Parathyroid adenoma (tissue), 2 donors: ENCODE measurements around the gene HTRA1.

ENCODE experiments used
- H2AFZ ChIP-seq: fragments of 300-600 bp; sonication (generic); one replicate; pipeline ENCODE4 v1.7.0; 2017; ENCODE audit warnings: antibody characterized with exemption, mild to moderate bottlenecking
- H3K27ac ChIP-seq: fragments of 300-600 bp; sonication (generic); one replicate; pipeline ENCODE4 v1.7.0; 2017
- H3K27me3 ChIP-seq: fragments of 300-600 bp; sonication (generic); one replicate; pipeline ENCODE4 v1.7.0; 2017; ENCODE audit warnings: low read length; ENCODE audit not compliant: control insufficient read depth, insufficient read depth
- H3K36me3 ChIP-seq: fragments of 300-600 bp; sonication (generic); one replicate; pipeline ENCODE4 v1.7.0; 2017; ENCODE audit warnings: low read length; ENCODE audit not compliant: control insufficient read depth, insufficient read depth
- H3K4me1 ChIP-seq: fragments of 300-600 bp; sonication (generic); one replicate; pipeline ENCODE4 v1.7.0; 2017; ENCODE audit warnings: control low read depth
- H3K4me2 ChIP-seq: fragments of 300-600 bp; sonication (generic); one replicate; pipeline ENCODE4 v1.7.0; 2017; ENCODE audit warnings: low read length
- H3K4me3 ChIP-seq: fragments of 300-600 bp; sonication (generic); one replicate; pipeline ENCODE4 v1.7.0; 2017; ENCODE audit warnings: low read depth, low read length
- H3K79me2 ChIP-seq: fragments of 300-600 bp; sonication (generic); one replicate; pipeline ENCODE4 v1.7.0; 2017; ENCODE audit warnings: control low read depth
- H3K9ac ChIP-seq: fragments of 300-600 bp; sonication (generic); one replicate; pipeline ENCODE4 v1.7.0; 2017; ENCODE audit warnings: mild to moderate bottlenecking
- H3K9me3 ChIP-seq: fragments of 300-600 bp; sonication (generic); one replicate; pipeline ENCODE4 v1.7.0; 2017; ENCODE audit warnings: low read length; ENCODE audit not compliant: control insufficient read depth
- CTCF ChIP-seq: fragments of 300-600 bp; sonication (generic); IDR thresholded peaks from one replicate; pipeline ENCODE4 v1.7.0; 2017; ENCODE audit warnings: antibody characterized with exemption, mild to moderate bottlenecking
- donor health status: primary hyperparathyroidism.

The HTRA1 gene

GRCh38 chr10:122464586-122464985, 3.2 kb downstream of the HTRA1 start:
- no peak for TF ChIP-seq CTCF
- no peaks in the 10 kb centered on the region for H3K36me3 ChIP-seq
- no peak overlapping the region for H3K27ac ChIP-seq
- H3K4me1 ChIP-seq = no peaks in the 10 kb centered on the region
- no peaks in the 10 kb centered on the region for H3K9me3 ChIP-seq
- peaks cover 3% of the 10 kb centered on the region for H3K79me2 ChIP-seq
- H3K4me3 ChIP-seq = no peak overlapping the region
- no peak overlapping the region for H3K9ac ChIP-seq
- no peak overlapping the region for H2AFZ ChIP-seq
- no peak overlapping the region for H3K4me2 ChIP-seq
- no peaks in the 10 kb centered on the region for H3K27me3 ChIP-seq

- peaks cover 3% of the 10 kb centered on the region for H3K79me2 ChIP-seq
- no peak for TF ChIP-seq CTCF
- no peaks in the 10 kb centered on the region for H3K9me3 ChIP-seq
- no peak overlapping the region for H3K4me2 ChIP-seq
- no peak overlapping the region for H3K27ac ChIP-seq
- H3K9ac ChIP-seq = no peak overlapping the region
- no peaks in the 10 kb centered on the region for H3K27me3 ChIP-seq
- H3K4me3 ChIP-seq = no peak overlapping the region
- no peaks in the 10 kb centered on the region for H3K36me3 ChIP-seq
- no peaks in the 10 kb centered on the region for H3K4me1 ChIP-seq
- H2AFZ ChIP-seq = no peak overlapping the region
Measured at GRCh38 chr10:122465401-122466040, 4.2 kb downstream of the HTRA1 start.

- TF ChIP-seq CTCF = no peak
- Histone ChIP-seq H3K4me2 (no peak overlapping the region), H3K27ac (no peak overlapping the region), H2AFZ (no peak overlapping the region), H3K36me3 (no peaks in the 10 kb centered on the region), H3K9me3 (no peaks in the 10 kb centered on the region), H3K4me1 (no peaks in the 10 kb centered on the region), H3K4me3 (no peak overlapping the region), H3K27me3 (no peaks in the 10 kb centered on the region), H3K79me2 (peaks cover 7% of the 10 kb centered on the region), H3K9ac (no peak overlapping the region)
Measured at GRCh38 chr10:122466951-122467381, 5.6 kb downstream of the HTRA1 start.

- Histone ChIP-seq H3K9me3 (no peaks in the 10 kb centered on the region), H3K4me3 (no peak overlapping the region), H3K36me3 (no peaks in the 10 kb centered on the region), H3K9ac (no peak overlapping the region), H3K79me2 (peaks cover 7% of the 10 kb centered on the region), H3K27me3 (no peaks in the 10 kb centered on the region), H3K27ac (no peak overlapping the region), H3K4me1 (no peaks in the 10 kb centered on the region), H3K4me2 (no peak overlapping the region), H2AFZ (no peak overlapping the region)
- TF ChIP-seq CTCF = no peak
Measured at GRCh38 chr10:122467701-122468100, 6.3 kb downstream of the HTRA1 start.

GRCh38 chr10:122468307-122468925, 7.1 kb downstream of the HTRA1 start:
- Histone ChIP-seq H2AFZ (no peak overlapping the region), H3K9me3 (no peaks in the 10 kb centered on the region), H3K36me3 (no peaks in the 10 kb centered on the region), H3K4me3 (no peak overlapping the region), H3K4me1 (no peaks in the 10 kb centered on the region), H3K79me2 (peaks cover 7% of the 10 kb centered on the region), H3K27me3 (no peaks in the 10 kb centered on the region), H3K4me2 (no peak overlapping the region), H3K9ac (no peak overlapping the region), H3K27ac (no peak overlapping the region)
- TF ChIP-seq CTCF = no peak
